ENCODE measurements around the gene NDRG4. TPM values are rescaled to one million over a fixed set of nuclear protein-coding genes. Genes with fewer than 3 reads are reported as not detected.
A peak's percentile ranks its signal among the peaks of the same experiment; 100 is the strongest.

The NDRG4 gene
- total and polyA plus RNA-seq, 2 of the 13 experiments (the other 11 are each of a cell fraction or from before 2014, with no cell fraction given): 1.7 to 2.7 TPM

DNA sequence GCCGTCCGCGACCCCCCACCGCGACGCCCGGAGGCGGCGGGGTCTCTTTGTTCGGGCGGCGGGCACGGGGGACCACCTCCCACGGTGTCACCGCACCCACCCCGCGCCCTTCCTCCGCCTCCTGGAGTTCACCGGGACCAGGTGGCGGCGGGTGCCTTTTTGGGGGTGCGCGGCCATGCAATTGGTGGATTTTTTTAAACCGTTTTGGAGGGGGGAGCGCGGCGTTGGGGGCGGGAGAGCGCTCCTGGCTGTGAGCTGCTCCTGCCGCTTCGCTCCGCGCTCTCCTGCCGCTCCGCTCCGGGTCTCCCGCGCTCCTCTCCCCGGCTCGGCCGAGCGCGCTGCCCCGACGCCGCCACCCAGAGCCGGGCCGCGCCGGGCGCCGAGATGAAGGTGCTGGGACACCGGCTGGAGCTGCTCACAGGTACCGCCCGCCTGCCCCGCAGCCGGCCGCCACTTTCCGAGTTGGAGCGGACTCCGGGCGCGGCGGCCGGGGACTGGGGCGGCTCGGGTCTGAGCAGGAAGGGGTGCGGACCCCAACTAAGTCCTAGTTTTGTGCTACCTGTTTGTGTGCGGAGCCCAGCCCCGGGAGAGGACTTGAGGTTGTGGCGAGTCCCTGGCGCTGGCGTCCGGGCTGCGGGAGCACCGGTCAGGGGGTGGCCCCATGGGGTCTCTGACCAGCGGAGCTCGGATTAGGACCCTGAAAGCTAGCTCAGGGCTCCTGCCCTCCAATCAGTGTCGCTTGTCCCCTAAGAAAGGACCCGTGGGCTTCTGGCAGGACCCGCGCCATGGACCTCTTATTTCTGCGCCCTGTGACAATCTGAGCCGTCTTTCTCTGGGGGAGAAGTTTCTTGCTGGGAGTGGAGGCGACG, 35.7 kb upstream of the NDRG4 start (continued):
- TF ChIP-seq, protein P1, sequence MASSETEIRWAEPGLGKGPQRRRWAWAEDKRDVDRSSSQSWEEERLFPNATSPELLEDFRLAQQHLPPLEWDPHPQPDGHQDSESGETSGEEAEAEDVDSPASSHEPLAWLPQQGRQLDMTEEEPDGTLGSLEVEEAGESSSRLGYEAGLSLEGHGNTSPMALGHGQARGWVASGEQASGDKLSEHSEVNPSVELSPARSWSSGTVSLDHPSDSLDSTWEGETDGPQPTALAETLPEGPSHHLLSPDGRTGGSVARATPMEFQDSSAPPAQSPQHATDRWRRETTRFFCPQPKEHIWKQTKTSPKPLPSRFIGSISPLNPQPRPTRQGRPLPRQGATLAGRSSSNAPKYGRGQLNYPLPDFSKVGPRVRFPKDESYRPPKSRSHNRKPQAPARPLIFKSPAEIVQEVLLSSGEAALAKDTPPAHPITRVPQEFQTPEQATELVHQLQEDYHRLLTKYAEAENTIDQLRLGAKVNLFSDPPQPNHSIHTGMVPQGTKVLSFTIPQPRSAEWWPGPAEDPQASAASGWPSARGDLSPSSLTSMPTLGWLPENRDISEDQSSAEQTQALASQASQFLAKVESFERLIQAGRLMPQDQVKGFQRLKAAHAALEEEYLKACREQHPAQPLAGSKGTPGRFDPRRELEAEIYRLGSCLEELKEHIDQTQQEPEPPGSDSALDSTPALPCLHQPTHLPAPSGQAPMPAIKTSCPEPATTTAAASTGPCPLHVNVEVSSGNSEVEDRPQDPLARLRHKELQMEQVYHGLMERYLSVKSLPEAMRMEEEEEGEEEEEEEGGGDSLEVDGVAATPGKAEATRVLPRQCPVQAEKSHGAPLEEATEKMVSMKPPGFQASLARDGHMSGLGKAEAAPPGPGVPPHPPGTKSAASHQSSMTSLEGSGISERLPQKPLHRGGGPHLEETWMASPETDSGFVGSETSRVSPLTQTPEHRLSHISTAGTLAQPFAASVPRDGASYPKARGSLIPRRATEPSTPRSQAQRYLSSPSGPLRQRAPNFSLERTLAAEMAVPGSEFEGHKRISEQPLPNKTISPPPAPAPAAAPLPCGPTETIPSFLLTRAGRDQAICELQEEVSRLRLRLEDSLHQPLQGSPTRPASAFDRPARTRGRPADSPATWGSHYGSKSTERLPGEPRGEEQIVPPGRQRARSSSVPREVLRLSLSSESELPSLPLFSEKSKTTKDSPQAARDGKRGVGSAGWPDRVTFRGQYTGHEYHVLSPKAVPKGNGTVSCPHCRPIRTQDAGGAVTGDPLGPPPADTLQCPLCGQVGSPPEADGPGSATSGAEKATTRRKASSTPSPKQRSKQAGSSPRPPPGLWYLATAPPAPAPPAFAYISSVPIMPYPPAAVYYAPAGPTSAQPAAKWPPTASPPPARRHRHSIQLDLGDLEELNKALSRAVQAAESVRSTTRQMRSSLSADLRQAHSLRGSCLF (CRISPR knock-in tag; IDR thresholded peaks at IDR 0.05; ENCODE audit: borderline replicate concordance): no peak
- TF ChIP-seq MTF2 (CRISPR knock-in tag; IDR thresholded peaks at IDR 0.05; ENCODE audit: borderline replicate concordance): peak; percentile 89; the same call in 1 of the 2 replicates
- TF ChIP-seq ZNF317 (CRISPR knock-in tag; IDR thresholded peaks at IDR 0.05): no peak
- TF ChIP-seq, protein P2, sequence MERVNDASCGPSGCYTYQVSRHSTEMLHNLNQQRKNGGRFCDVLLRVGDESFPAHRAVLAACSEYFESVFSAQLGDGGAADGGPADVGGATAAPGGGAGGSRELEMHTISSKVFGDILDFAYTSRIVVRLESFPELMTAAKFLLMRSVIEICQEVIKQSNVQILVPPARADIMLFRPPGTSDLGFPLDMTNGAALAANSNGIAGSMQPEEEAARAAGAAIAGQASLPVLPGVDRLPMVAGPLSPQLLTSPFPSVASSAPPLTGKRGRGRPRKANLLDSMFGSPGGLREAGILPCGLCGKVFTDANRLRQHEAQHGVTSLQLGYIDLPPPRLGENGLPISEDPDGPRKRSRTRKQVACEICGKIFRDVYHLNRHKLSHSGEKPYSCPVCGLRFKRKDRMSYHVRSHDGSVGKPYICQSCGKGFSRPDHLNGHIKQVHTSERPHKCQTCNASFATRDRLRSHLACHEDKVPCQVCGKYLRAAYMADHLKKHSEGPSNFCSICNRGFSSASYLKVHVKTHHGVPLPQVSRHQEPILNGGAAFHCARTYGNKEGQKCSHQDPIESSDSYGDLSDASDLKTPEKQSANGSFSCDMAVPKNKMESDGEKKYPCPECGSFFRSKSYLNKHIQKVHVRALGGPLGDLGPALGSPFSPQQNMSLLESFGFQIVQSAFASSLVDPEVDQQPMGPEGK (CRISPR knock-in tag; IDR thresholded peaks at IDR 0.05): no peak
- TF ChIP-seq, protein P3, sequence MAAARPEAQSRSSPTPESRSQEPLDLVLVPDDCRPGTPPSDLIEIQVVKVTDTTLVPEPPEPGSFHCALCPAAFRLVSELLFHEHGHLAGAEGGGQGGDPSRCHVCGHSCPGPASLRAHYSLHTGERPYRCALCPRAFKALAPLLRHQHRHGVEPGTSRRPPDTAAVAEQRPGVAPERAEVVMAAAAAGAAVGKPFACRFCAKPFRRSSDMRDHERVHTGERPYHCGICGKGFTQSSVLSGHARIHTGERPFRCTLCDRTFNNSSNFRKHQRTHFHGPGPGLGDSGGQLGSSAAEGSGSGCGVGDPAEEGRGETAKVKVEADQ (CRISPR knock-in tag; IDR thresholded peaks at IDR 0.05; ENCODE audit: borderline replicate concordance): no peak
- 0 out of 2 replicates have a peak, but pooled peaks have one; percentile 21 for TF ChIP-seq ZNF547 (CRISPR knock-in tag; IDR thresholded peaks at IDR 0.05)
- TF ChIP-seq, protein P4, sequence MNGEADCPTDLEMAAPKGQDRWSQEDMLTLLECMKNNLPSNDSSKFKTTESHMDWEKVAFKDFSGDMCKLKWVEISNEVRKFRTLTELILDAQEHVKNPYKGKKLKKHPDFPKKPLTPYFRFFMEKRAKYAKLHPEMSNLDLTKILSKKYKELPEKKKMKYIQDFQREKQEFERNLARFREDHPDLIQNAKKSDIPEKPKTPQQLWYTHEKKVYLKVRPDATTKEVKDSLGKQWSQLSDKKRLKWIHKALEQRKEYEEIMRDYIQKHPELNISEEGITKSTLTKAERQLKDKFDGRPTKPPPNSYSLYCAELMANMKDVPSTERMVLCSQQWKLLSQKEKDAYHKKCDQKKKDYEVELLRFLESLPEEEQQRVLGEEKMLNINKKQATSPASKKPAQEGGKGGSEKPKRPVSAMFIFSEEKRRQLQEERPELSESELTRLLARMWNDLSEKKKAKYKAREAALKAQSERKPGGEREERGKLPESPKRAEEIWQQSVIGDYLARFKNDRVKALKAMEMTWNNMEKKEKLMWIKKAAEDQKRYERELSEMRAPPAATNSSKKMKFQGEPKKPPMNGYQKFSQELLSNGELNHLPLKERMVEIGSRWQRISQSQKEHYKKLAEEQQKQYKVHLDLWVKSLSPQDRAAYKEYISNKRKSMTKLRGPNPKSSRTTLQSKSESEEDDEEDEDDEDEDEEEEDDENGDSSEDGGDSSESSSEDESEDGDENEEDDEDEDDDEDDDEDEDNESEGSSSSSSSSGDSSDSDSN (CRISPR knock-in tag; IDR thresholded peaks at IDR 0.05): peak; percentile 74
- no peak for TF ChIP-seq DMAP1 (CRISPR knock-in tag; IDR thresholded peaks at IDR 0.05)
